ENCODE data around the gene FADS2. TPM values are rescaled to one million over a fixed set of nuclear protein-coding genes. Genes with fewer than 3 reads are reported as not detected.

Gene FADS2
- total and polyA plus RNA-seq, 12 donors: 12.2 to 37.0 (median 23.5) TPM

- H3K27me3 ChIP-seq: peaks cover 0 to 9% (median 0%) of the 10 kb centered on the region in 7 donors
- WGBS, 2 donors: 1% methylated on average over 70 to 73 of the region's 73 CpGs
- H3K36me3 ChIP-seq: peaks cover 0 to 16% (median 8%) of the 10 kb centered on the region in 9 donors
- intact Hi-C loops (cut with DNase I): loop anchor here in 7 of 10 donors (2.0 to 10.0 kb wide), 7 partner anchors 14 to 155 kb away; partner anchors contain the start of gene FADS3 (in 1 of the 7)
- TF ChIP-seq, protein P1, sequence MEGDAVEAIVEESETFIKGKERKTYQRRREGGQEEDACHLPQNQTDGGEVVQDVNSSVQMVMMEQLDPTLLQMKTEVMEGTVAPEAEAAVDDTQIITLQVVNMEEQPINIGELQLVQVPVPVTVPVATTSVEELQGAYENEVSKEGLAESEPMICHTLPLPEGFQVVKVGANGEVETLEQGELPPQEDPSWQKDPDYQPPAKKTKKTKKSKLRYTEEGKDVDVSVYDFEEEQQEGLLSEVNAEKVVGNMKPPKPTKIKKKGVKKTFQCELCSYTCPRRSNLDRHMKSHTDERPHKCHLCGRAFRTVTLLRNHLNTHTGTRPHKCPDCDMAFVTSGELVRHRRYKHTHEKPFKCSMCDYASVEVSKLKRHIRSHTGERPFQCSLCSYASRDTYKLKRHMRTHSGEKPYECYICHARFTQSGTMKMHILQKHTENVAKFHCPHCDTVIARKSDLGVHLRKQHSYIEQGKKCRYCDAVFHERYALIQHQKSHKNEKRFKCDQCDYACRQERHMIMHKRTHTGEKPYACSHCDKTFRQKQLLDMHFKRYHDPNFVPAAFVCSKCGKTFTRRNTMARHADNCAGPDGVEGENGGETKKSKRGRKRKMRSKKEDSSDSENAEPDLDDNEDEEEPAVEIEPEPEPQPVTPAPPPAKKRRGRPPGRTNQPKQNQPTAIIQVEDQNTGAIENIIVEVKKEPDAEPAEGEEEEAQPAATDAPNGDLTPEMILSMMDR (IDR thresholded peaks at IDR 0.05): peak; percentile 14 to 75 (median 55)
- peak within 1 kb of the TSS; percentile 93 to 100 (median 99) for H3K27ac ChIP-seq
- DNase-seq: peak; percentile 89 to 93
- peak within 1 kb of the TSS; percentile 50 to 93 (median 76) for H3K4me3 ChIP-seq
- H3K9me3 ChIP-seq: no peaks in the 10 kb centered on the region
- peak; percentile 16 to 74 (median 44) for ATAC-seq
- H3K4me1 ChIP-seq: peaks cover 4 to 29% (median 10%) of the 10 kb centered on the region in 9 donors
Measured at GRCh38 chr11:61816736-61817455, 11.2 kb upstream of the FADS2 start, which contains the start of gene FADS1. Gene FADS1 (minus strand): TSS chr11:61817003. CDS start chr11:61816929, 74 bp downstream.

DNA sequence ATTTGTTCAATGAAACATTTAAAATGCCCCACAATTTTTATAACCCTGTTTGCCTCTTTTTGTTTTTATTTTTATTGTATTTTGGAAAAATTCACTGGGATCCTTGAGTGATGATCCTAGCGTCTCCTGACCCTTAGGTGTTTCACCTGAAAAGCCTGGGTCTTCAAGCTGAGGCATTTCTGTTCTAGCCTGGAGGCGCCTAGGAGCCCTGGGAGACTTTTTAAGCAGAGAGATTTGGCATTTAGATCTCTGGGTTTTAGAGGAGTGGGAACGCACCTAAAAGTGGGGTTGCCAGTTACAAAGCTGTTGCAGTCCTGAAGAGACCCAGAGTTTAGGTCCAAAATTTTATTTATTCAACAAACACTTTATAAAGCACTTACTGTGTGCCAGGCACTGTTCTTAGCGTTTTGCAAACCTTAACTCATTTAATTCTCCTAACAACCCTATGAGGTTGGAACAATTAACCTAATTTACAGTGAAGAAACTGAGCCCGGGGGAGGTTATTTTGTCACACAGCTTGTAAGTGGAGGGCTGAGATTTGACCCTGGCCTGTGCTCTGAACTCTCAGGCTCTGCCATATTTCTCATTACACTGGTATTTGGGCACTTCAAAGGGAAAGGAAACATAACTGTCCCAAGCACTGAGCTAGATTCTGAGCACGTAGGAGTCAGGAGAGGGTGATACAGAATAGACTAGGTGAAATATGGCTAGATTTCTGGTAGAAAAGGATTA is 10.5 kb upstream of the FADS2 start:
- intact Hi-C loops (cut with DNase I): loop anchor here in 7 of 10 donors (2.0 to 10.0 kb wide), 7 partner anchors 13 to 155 kb away; partner anchors contain the start of gene FADS3 (in 1 of the 7)
- TF ChIP-seq, protein P1 (IDR thresholded peaks at IDR 0.05): no peak
- Histone ChIP-seq H3K4me3 (peak overlapping the region in 9 of 10 donors; percentile 66 to 93 (median 77)), H3K36me3 (peaks cover 0 to 8% (median under 1%) of the 10 kb centered on the region in 9 donors), H3K4me1 (peaks cover 4 to 29% (median 10%) of the 10 kb centered on the region in 9 donors), H3K27ac (peak overlapping the region in 9 of 10 donors; percentile 93 to 100 (median 99)), H3K9me3 (no peaks in the 10 kb centered on the region), H3K27me3 (peaks cover 0 to 9% (median 0%) of the 10 kb centered on the region in 7 donors)
- 75 to 81% methylated on average over 6 of the region's 6 CpGs for WGBS, 2 donors
- ATAC-seq (no peak), DNase-seq (no peak)

- Histone ChIP-seq H3K36me3 (peaks cover 0 to 4% (median 0%) of the 10 kb centered on the region in 9 donors), H3K9me3 (no peaks in the 10 kb centered on the region), H3K4me1 (peaks cover 0 to 24% (median 8%) of the 10 kb centered on the region in 9 donors), H3K27me3 (peaks cover 0 to 6% (median 0%) of the 10 kb centered on the region in 7 donors), H3K4me3 (no peak overlapping the region), H3K27ac (no peak overlapping the region)
- TF ChIP-seq, protein P1 (IDR thresholded peaks at IDR 0.05): no peak
- intact Hi-C loops (cut with DNase I): no loop called here
- ATAC-seq (no peak), DNase-seq (no peak)
- 90 to 96% methylated on average over 2 of the region's 2 CpGs for WGBS, 2 donors
Measured at GRCh38 chr11:61820174-61820573, 7.9 kb upstream of the FADS2 start.

Measured in heart right ventricle (tissue), 16 donors.